HT-29 (cell line): ENCODE measurements around the gene DNM3. TPM values are rescaled to one million over a fixed set of nuclear protein-coding genes. Genes with fewer than 3 reads are reported as not detected.
A peak's percentile ranks its signal among the peaks of the same experiment; 100 is the strongest.

Experiments used
- DNase-seq: peaks from one replicate; pipeline ENCODE4 v3.0.0-alpha.2; 2015; ENCODE audit warnings: low spot score
- total RNA-seq: library from RNA; depleted of rRNA; stranded (reverse); fragments of >200 nt; shearing (Covaris generic); gene quantifications from 2 replicates; pipeline ENCODE4 v1.2.3, GENCODE V29; 2014

The DNM3 gene
- total RNA-seq, 1 experiment from 2014 or later, result 1.3 TPM

GRCh38 chr1:171972846-171973245 lies 131.5 kb downstream of the DNM3 start:
- no peak for DNase-seq

GRCh38 chr1:171973421-171973820 lies 132.1 kb downstream of the DNM3 start:
- DNase-seq, result no peak

- DNase-seq, result no peak
Measured at GRCh38 chr1:171981303-171981702, 140.0 kb downstream of the DNM3 start.

GRCh38 chr1:171983584-171983983 lies 142.3 kb downstream of the DNM3 start:
- peak; percentile 71 for DNase-seq

GRCh38 chr1:171984262-171984661 lies 143.0 kb downstream of the DNM3 start:
- DNase-seq, result no peak

- DNase-seq, result peak; percentile 50
Measured at GRCh38 chr1:171984850-171985485, 143.7 kb downstream of the DNM3 start.

- peak; percentile 57 for DNase-seq
Measured at GRCh38 chr1:171985639-171986038, 144.3 kb downstream of the DNM3 start.

- no peak for DNase-seq
Measured at GRCh38 chr1:171988243-171988885, 147.1 kb downstream of the DNM3 start.

- DNase-seq, result no peak
Measured at GRCh38 chr1:171990371-171990770, 149.1 kb downstream of the DNM3 start.

GRCh38 chr1:171994293-171994692 lies 153.0 kb downstream of the DNM3 start:
- DNase-seq, result no peak

- no peak for DNase-seq
Measured at GRCh38 chr1:171995573-171995972, 154.3 kb downstream of the DNM3 start.

- no peak for DNase-seq
Measured at GRCh38 chr1:171997936-171998335, 156.6 kb downstream of the DNM3 start.

- no peak for DNase-seq
Measured at GRCh38 chr1:171998711-171999110, 157.4 kb downstream of the DNM3 start.

GRCh38 chr1:171999756-172000155 lies 158.5 kb downstream of the DNM3 start:
- DNase-seq, result no peak

- DNase-seq, result no peak
Measured at GRCh38 chr1:172001288-172001687, 160.0 kb downstream of the DNM3 start.

- DNase-seq, result peak; percentile 84
Measured at GRCh38 chr1:172002725-172003345, 161.5 kb downstream of the DNM3 start.

- DNase-seq, result peak; percentile 72
Measured at GRCh38 chr1:172003766-172004530, 162.7 kb downstream of the DNM3 start.

- DNase-seq, result no peak
Measured at GRCh38 chr1:172004671-172005070, 163.4 kb downstream of the DNM3 start.

GRCh38 chr1:172005856-172006255 lies 164.6 kb downstream of the DNM3 start:
- peak; percentile 86 for DNase-seq

GRCh38 chr1:172006660-172007059 lies 165.4 kb downstream of the DNM3 start:
- peak; percentile 32 for DNase-seq

- DNase-seq, result no peak
Measured at GRCh38 chr1:172018727-172019311, 177.5 kb downstream of the DNM3 start.

- no peak for DNase-seq
Measured at GRCh38 chr1:172019976-172020375, 178.7 kb downstream of the DNM3 start.
